HG03439 (cell line): ENCODE measurements around the gene DMAC2L.
"Not testable (repeated sequence)": the region's sequence is repeated elsewhere in the genome, so short reads cannot be mapped to it uniquely, and the experiment has no call there.

ENCODE experiments used
- ATAC-seq: cut with Tn5 transposase; IDR thresholded peaks from one replicate; pipeline ENCODE4 v1.9.1; 2021; ENCODE audit warnings: mild to moderate bottlenecking, moderate library complexity; ENCODE audit not compliant: unreplicated experiment

The DMAC2L gene

GRCh38 chr14:50353126-50353525 lies 41.0 kb downstream of the DMAC2L start:
- no peak for ATAC-seq

GRCh38 chr14:50354527-50354926 lies 42.4 kb downstream of the DMAC2L start:
- ATAC-seq: no peak

GRCh38 chr14:50355692-50356091 lies 43.6 kb downstream of the DMAC2L start:
- ATAC-seq: no peak

- ATAC-seq: not testable (repeated sequence)
These were observed 44.2 kb downstream of the DMAC2L start for GRCh38 chr14:50356283-50356682.

- no peak for ATAC-seq
These were observed 45.0 kb downstream of the DMAC2L start for GRCh38 chr14:50357124-50357523.

- ATAC-seq: no peak
These were observed 45.8 kb downstream of the DMAC2L start for GRCh38 chr14:50357753-50358395.

GRCh38 chr14:50359631-50360030 lies 47.5 kb downstream of the DMAC2L start:
- no peak for ATAC-seq

GRCh38 chr14:50360093-50360492 lies 48.0 kb downstream of the DMAC2L start:
- ATAC-seq: no peak

GRCh38 chr14:50360851-50361250 lies 48.7 kb downstream of the DMAC2L start:
- no peak for ATAC-seq

- ATAC-seq: not testable (repeated sequence)
These were observed 49.6 kb downstream of the DMAC2L start for GRCh38 chr14:50361473-50362403.

- peak; percentile 16 for ATAC-seq
These were observed 50.9 kb downstream of the DMAC2L start for GRCh38 chr14:50362764-50363713.

- ATAC-seq: peak; percentile 92
These were observed 51.6 kb downstream of the DMAC2L start for GRCh38 chr14:50363714-50364111.

- ATAC-seq: no peak
These were observed 52.7 kb downstream of the DMAC2L start for GRCh38 chr14:50364792-50365191.

GRCh38 chr14:50365572-50365971 lies 53.4 kb downstream of the DMAC2L start:
- not testable (repeated sequence) for ATAC-seq

GRCh38 chr14:50366115-50366514 lies 54.0 kb downstream of the DMAC2L start:
- ATAC-seq: no peak

- no peak for ATAC-seq
These were observed 54.5 kb downstream of the DMAC2L start for GRCh38 chr14:50366589-50366988.

GRCh38 chr14:50371546-50371945 lies 59.4 kb downstream of the DMAC2L start:
- ATAC-seq: no peak

- ATAC-seq: no peak
These were observed 61.8 kb downstream of the DMAC2L start for GRCh38 chr14:50373959-50374358.

- no peak for ATAC-seq
These were observed 63.6 kb downstream of the DMAC2L start for GRCh38 chr14:50375760-50376159.
